ENCODE measurements around the gene PARD3B. TPM values are rescaled to one million over a fixed set of nuclear protein-coding genes. Genes with fewer than 3 reads are reported as not detected.

Gene PARD3B
- total and polyA plus RNA-seq, 2 of the 4 experiments (the other 2 are of a cell fraction), result 3.3 to 15.6 TPM

GRCh38 chr2:204529795-204530463 is 15.3 kb upstream of the PARD3B start:
- CTCF ChIA-PET, result no interaction called here
- H2BK5ac ChIP-seq (ENCODE audit: low read depth, low read length, poor library complexity, severe bottlenecking), result no peak overlapping the region
- no peak overlapping the region for H2AK5ac ChIP-seq (ENCODE audit: low read depth, low read length)
- H4K91ac ChIP-seq (ENCODE audit: insufficient read depth, low read depth, low read length), result no peak overlapping the region
- H3K9me3 ChIP-seq (ENCODE audit: control insufficient read depth, insufficient read depth, low read length), result peaks cover 3% of the 10 kb centered on the region
- no peak overlapping the region for H3K4me3 ChIP-seq (ENCODE audit: insufficient read depth, low read depth, low read length)
- in situ Hi-C loops (cut with MboI; ENCODE audit: low sequenced_read_pairs) (loop anchor here (25.0 kb wide), 1 partner anchor 1157 kb away; the partner anchor contains the start of gene NRP2), dilution Hi-C loops (cut with HindIII; ENCODE audit: low sequenced_read_pairs, unreplicated experiment) (no loop called here), intact Hi-C loops (cut with micrococcal nuclease) (no loop called here)
- H3K27me3 ChIP-seq (ENCODE audit: control insufficient read depth, insufficient read depth, low read length), result no peaks in the 10 kb centered on the region
- no peak overlapping the region for H3K56ac ChIP-seq (ENCODE audit: extremely low read depth, insufficient read depth, low read length)
- H2BK20ac ChIP-seq (ENCODE audit: low read depth, low read length), result no peak overlapping the region
- no peak overlapping the region for H4K5ac ChIP-seq (ENCODE audit: low read depth, low read length)
- H4K8ac ChIP-seq (ENCODE audit: low read depth in 2 of 2, low read length in 2 of 2), result no peak overlapping the region
- H3K4ac ChIP-seq (ENCODE audit: low read depth, low read length), result no peak overlapping the region
- H2BK15ac ChIP-seq (ENCODE audit: low read depth, low read length), result no peak overlapping the region
- DNase-seq (no peak), ATAC-seq (ENCODE audit: low read depth) (no peak)
- H2BK120ac ChIP-seq (ENCODE audit: low read depth, low read length), result no peak overlapping the region
- H3K9me1 ChIP-seq (ENCODE audit: insufficient read depth, low read length), result no peaks in the 10 kb centered on the region
- H3K4me2 ChIP-seq (ENCODE audit: low read depth, low read length), result no peak overlapping the region
- no peak overlapping the region for H3K23ac ChIP-seq (ENCODE audit: low read depth, low read length)
- H3K79me1 ChIP-seq (ENCODE audit: low read depth in 1 of 2, low read length in 2 of 2), result no peaks in the 10 kb centered on the region
- H3K9ac ChIP-seq (ENCODE audit: low read depth, low read length), result no peak overlapping the region
- BruUV-seq (replicated peaks), result no TSS peak
- 0 out of 2 replicates have a peak, but pooled peaks cover 4% of the 10 kb centered on the region for H3K4me1 ChIP-seq (ENCODE audit: control insufficient read depth, insufficient read depth, low read length)
- POLR2A ChIA-PET (ENCODE audit: unreplicated experiment), result no interaction called here
- H3K36me3 ChIP-seq (ENCODE audit: control insufficient read depth, insufficient read depth, low read length), result no peaks in the 10 kb centered on the region
- no peak overlapping the region for H3K14ac ChIP-seq (replicated peaks; ENCODE audit: low read depth, low read length)
- TF ChIP-seq RCOR1 (IDR thresholded peaks at IDR 0.05; ENCODE audit: insufficient replicate concordance, low read length) (no peak), FOS (IDR thresholded peaks at IDR 0.05; ENCODE audit: low read depth, low read length) (no peak), NFE2L2 (IDR thresholded peaks at IDR 0.05; ENCODE audit: low read depth, low read length) (no peak), POLR2A (IDR thresholded peaks at IDR 0.05; ENCODE audit: low read depth, low read length) (no peak), MAZ (IDR thresholded peaks at IDR 0.05; ENCODE audit: borderline replicate concordance, low read depth, low read length) (no peak), BHLHE40 (IDR thresholded peaks at IDR 0.05; ENCODE audit: low read depth, low read length) (no peak), RAD21 (IDR thresholded peaks at IDR 0.05; ENCODE audit: low read length) (no peak), MXI1 (IDR thresholded peaks at IDR 0.05; ENCODE audit: borderline replicate concordance, low read depth, low read length) (no peak), SMC3 (IDR thresholded peaks at IDR 0.05; ENCODE audit: low read depth, low read length) (no peak), MAFK (IDR thresholded peaks at IDR 0.05; ENCODE audit: low read depth, low read length) (no peak), CEBPB (IDR thresholded peaks at IDR 0.05; ENCODE audit: low read depth, low read length) (no peak), ELK1 (IDR thresholded peaks at IDR 0.05; ENCODE audit: borderline replicate concordance, low read depth, low read length) (no peak), CHD1 (IDR thresholded peaks at IDR 0.05; ENCODE audit: low read depth, low read length) (no peak), RFX5 (IDR thresholded peaks at IDR 0.05; ENCODE audit: low read depth, low read length) (no peak), CTCF (conservative IDR thresholded peaks at IDR 0.05; ENCODE audit: low read depth, low read length) (no peak)
- TF ChIP-seq, protein P1, sequence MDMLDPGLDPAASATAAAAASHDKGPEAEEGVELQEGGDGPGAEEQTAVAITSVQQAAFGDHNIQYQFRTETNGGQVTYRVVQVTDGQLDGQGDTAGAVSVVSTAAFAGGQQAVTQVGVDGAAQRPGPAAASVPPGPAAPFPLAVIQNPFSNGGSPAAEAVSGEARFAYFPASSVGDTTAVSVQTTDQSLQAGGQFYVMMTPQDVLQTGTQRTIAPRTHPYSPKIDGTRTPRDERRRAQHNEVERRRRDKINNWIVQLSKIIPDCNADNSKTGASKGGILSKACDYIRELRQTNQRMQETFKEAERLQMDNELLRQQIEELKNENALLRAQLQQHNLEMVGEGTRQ (IDR thresholded peaks at IDR 0.05; ENCODE audit: low read depth, low read length), result no peak
- no peak overlapping the region for H2AK9ac ChIP-seq (replicated peaks; ENCODE audit: low read depth, low read length, poor library complexity)
- H3K18ac ChIP-seq (ENCODE audit: low read depth, low read length), result no peak overlapping the region
- WGBS, 2 experiments (ENCODE audit: extremely low coverage in 2 of 2, insufficient read length in 1 of 2), result no CpG with 5 or more reads among the region's 6 CpGs
- no peaks in the 10 kb centered on the region for H4K20me1 ChIP-seq (ENCODE audit: insufficient read depth, low read length)
- H3K27ac ChIP-seq (ENCODE audit: insufficient read depth, low read length), result no peak overlapping the region
- no peak overlapping the region for H2AFZ ChIP-seq (replicated peaks; ENCODE audit: low read length, poor library complexity)
